Measurements from ENCODE around the gene RER1.

RER1 gene

DNA sequence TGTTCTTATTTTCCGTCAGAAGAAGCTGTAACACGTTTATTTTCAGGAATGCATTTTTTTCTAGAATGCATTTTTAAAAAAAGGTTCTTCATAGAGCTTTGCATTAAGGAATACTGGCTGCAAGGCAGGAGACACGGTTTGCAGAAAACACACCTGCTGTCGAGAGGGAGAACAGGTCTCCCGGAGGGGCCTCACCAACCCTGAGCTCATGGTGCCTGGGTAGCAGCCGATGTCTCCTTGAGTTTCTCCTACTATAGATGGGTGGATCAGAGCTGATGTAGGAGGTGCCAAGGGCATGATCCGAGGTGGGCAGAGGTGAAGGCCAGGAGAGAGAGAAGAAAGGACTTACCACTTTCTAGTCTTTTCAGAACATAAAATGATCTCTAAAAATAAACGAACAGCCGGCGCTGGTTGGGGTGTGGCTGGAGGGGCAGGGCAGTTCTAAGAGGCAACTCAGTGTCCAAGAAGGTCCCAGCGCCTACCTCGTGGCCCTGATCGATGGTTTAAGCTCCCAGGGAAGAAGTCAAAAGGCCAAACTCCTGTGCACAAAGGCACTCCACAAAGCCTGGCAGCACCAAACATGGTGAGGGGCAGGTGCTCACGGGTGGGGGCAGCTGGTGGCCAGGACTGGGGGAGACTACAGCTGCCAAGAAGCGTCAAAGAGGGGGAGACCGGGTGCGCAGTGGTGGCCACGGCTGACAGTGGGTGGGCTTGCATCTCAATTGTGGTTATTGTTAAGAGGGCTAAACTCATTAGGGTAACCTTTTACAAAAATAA lies 12.5 kb upstream of the RER1 start:
- Mint-ChIP-seq H3K27ac (no peak overlapping the region), H3K4me1 (no peaks in the 10 kb centered on the region), H3K9me3 (no peaks in the 10 kb centered on the region), H3K27me3 (no peaks in the 10 kb centered on the region), H3K4me3 (no peak overlapping the region), H3K36me3 (ENCODE audit: low read depth) (no peaks in the 10 kb centered on the region)
- no peak for DNase-seq
- no peak for ATAC-seq

DNA sequence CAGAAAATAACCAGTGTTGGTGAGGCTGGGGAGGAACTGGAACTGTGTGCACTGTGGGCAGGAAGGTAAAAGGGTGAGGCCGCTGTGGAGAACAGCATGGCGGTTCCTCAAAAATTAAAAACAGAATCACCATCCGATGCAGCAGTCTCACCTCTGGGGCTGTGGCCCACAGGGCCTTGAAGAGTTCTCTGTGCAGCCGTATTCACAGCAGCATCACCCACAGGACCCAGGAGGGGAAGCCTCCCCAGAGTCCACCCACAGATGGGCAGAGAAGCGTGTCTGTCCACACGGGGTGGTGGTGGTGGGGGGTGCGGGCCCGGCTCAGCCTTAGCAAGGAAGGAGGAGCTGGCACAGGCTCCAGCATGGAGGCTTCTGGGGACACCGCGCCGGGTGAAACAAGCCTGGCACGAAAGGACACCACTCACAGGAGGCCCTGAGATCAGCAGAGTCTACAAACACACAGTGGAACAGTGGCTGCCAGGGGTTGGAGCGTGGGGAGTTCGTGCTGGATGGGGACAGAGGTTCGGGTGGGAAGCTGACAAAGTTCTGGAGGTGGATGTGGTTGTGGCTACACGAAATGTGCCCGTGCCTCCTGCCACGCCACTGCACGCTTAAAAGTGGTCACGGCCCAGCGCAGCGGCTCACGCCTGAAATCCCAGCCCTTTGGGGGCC lies 11.8 kb upstream of the RER1 start:
- Mint-ChIP-seq H3K4me1 (no peaks in the 10 kb centered on the region), H3K36me3 (ENCODE audit: low read depth) (no peaks in the 10 kb centered on the region), H3K9me3 (no peaks in the 10 kb centered on the region), H3K27ac (no peak overlapping the region), H3K27me3 (no peaks in the 10 kb centered on the region), H3K4me3 (no peak overlapping the region)
- ATAC-seq (no peak), DNase-seq (no peak)

DNA sequence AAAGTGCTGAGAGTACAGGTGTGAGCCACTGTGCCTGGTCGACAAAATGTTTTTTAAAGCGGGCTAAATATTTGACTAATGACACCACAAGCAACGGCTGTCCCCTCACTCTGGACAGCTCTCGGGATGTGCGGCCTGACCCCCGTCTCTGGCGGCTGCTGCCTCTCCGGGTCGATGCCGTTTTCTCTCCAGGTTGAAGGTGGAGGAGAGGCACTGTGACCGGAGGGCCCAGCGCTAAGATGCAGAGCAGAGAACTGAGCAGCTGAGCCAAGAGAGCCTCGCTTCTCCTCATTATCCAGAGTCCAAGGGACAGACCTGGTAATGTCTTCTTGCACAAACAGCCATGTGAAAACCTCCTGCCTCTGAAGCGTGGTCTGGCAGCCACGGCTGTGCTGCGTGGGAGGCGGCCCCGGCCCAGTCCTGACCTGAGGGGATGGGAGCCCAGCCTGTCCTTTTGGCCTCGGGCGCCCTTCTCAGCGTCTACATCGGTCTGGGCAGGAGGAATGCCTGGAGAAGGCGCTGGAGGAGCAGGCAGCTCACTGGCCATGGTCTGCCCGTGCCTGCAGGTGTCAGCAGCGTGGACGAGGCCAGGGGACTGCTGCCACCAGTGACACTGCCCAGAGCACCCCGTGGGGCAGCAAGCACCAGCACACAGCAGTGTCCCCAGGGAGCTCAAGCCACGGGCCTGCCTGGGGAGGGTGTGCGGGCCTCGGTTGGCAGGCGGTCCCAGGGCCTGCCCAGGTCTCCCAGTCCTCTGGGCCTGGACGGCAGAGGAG lies 10.6 kb upstream of the RER1 start:
- Mint-ChIP-seq H3K27ac (no peak overlapping the region), H3K9me3 (no peaks in the 10 kb centered on the region), H3K4me3 (no peak overlapping the region), H3K36me3 (ENCODE audit: low read depth) (no peaks in the 10 kb centered on the region), H3K27me3 (no peaks in the 10 kb centered on the region), H3K4me1 (no peaks in the 10 kb centered on the region)
- DNase-seq, result no peak
- no peak for ATAC-seq

- H3K4me1 Mint-ChIP-seq, result no peaks in the 10 kb centered on the region
- DNase-seq, result peak; percentile 85
- H3K36me3 Mint-ChIP-seq (ENCODE audit: low read depth), result no peaks in the 10 kb centered on the region
- ATAC-seq, result peak; percentile 92
- H3K9me3 Mint-ChIP-seq, result no peaks in the 10 kb centered on the region
- no peak overlapping the region for H3K27ac Mint-ChIP-seq
- H3K4me3 Mint-ChIP-seq, result no peak overlapping the region
- H3K27me3 Mint-ChIP-seq, result no peaks in the 10 kb centered on the region
Measured at GRCh38 chr1:2381741-2382620, 9.7 kb upstream of the RER1 start.

- no peak for ATAC-seq
- Mint-ChIP-seq H3K27me3 (no peaks in the 10 kb centered on the region), H3K4me1 (no peaks in the 10 kb centered on the region), H3K4me3 (no peak overlapping the region), H3K27ac (no peak overlapping the region), H3K36me3 (ENCODE audit: low read depth) (no peaks in the 10 kb centered on the region), H3K9me3 (no peaks in the 10 kb centered on the region)
- DNase-seq, result peak; percentile 50
Measured at GRCh38 chr1:2382621-2383361, 8.8 kb upstream of the RER1 start.

DNA sequence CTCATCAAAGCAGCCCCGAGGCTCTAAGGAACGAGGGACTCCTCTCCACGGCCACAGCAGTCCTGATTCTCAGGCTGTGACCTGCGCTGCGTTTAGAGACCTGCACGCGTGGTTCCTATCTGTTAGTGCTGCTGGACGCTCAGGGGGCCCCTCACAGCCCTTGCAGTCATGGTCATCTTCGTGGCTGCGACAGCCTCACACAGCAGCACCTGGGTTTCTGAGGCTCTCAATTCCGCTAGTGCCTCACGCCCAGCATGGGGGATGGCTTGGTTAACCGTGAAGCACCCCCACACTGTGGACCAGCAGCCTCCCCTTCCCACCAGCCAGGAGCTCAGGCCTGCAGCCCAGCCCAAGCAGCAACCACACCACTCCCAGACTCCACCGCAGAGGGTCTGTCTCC lies 8.1 kb upstream of the RER1 start:
- Mint-ChIP-seq H3K27me3 (no peaks in the 10 kb centered on the region), H3K9me3 (no peaks in the 10 kb centered on the region), H3K4me3 (no peak overlapping the region), H3K4me1 (no peaks in the 10 kb centered on the region), H3K27ac (no peak overlapping the region), H3K36me3 (ENCODE audit: low read depth) (no peaks in the 10 kb centered on the region)
- DNase-seq, result no peak
- ATAC-seq, result no peak

GRCh38 chr1:2384130-2384860 lies 7.3 kb upstream of the RER1 start:
- Mint-ChIP-seq H3K36me3 (ENCODE audit: low read depth) (no peaks in the 10 kb centered on the region), H3K27me3 (no peaks in the 10 kb centered on the region), H3K27ac (no peak overlapping the region), H3K9me3 (no peaks in the 10 kb centered on the region), H3K4me3 (no peak overlapping the region), H3K4me1 (no peaks in the 10 kb centered on the region)
- no peak for ATAC-seq
- no peak for DNase-seq

- H3K27ac Mint-ChIP-seq, result no peak overlapping the region
- no peak overlapping the region for H3K4me3 Mint-ChIP-seq
- peaks cover 4% of the 10 kb centered on the region for H3K4me1 Mint-ChIP-seq
- H3K36me3 Mint-ChIP-seq (ENCODE audit: low read depth), result no peaks in the 10 kb centered on the region
- no peak for DNase-seq
- no peaks in the 10 kb centered on the region for H3K9me3 Mint-ChIP-seq
- ATAC-seq, result no peak
- no peaks in the 10 kb centered on the region for H3K27me3 Mint-ChIP-seq
Measured at GRCh38 chr1:2384941-2385481, 6.6 kb upstream of the RER1 start.

DNA sequence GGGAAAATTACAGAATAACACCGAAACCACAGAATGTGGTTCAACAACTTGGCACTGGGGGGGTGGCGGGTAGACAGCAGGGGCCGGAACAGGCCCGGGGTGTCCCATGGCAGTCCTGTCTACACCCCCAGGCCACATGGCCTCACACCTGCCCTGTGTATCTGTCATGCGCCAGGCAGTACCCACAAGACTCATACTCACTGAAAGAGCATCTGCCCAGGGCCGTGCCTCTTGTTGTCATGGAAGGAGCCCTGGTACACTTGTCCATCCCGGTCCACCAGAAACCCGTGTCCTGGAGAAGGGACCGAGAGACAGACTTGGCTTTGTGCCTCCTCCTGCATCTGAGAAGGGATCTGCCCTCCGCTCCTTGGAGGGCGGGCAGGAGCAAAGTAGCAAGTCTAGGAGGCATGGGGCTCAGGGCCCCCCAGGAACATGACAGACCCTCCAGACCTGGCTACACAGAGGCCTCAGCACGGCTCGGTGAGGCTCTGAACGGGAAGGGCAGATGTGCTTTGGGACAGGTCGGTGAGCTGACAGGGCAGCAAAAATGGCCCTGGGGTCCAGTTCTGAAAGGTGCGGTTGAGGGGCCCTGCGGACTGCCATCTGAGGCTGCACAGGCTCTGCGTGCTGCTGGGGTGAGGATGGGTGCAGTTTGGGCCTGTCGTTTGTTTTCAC lies 5.9 kb upstream of the RER1 start:
- ATAC-seq (no peak), DNase-seq (no peak)
- H3K36me3 Mint-ChIP-seq (ENCODE audit: low read depth), result no peaks in the 10 kb centered on the region
- no peak overlapping the region for H3K4me3 Mint-ChIP-seq
- no peaks in the 10 kb centered on the region for H3K9me3 Mint-ChIP-seq
- no peak overlapping the region for H3K27ac Mint-ChIP-seq
- peaks cover 9% of the 10 kb centered on the region for H3K4me1 Mint-ChIP-seq
- no peaks in the 10 kb centered on the region for H3K27me3 Mint-ChIP-seq

GRCh38 chr1:2386636-2387611 lies 4.7 kb upstream of the RER1 start:
- H3K27ac Mint-ChIP-seq, result no peak overlapping the region
- DNase-seq, result no peak
- peaks cover 9% of the 10 kb centered on the region for H3K4me1 Mint-ChIP-seq
- H3K4me3 Mint-ChIP-seq, result no peak overlapping the region
- ATAC-seq, result no peak
- no peaks in the 10 kb centered on the region for H3K27me3 Mint-ChIP-seq
- no peaks in the 10 kb centered on the region for H3K36me3 Mint-ChIP-seq (ENCODE audit: low read depth)
- no peaks in the 10 kb centered on the region for H3K9me3 Mint-ChIP-seq

DNA sequence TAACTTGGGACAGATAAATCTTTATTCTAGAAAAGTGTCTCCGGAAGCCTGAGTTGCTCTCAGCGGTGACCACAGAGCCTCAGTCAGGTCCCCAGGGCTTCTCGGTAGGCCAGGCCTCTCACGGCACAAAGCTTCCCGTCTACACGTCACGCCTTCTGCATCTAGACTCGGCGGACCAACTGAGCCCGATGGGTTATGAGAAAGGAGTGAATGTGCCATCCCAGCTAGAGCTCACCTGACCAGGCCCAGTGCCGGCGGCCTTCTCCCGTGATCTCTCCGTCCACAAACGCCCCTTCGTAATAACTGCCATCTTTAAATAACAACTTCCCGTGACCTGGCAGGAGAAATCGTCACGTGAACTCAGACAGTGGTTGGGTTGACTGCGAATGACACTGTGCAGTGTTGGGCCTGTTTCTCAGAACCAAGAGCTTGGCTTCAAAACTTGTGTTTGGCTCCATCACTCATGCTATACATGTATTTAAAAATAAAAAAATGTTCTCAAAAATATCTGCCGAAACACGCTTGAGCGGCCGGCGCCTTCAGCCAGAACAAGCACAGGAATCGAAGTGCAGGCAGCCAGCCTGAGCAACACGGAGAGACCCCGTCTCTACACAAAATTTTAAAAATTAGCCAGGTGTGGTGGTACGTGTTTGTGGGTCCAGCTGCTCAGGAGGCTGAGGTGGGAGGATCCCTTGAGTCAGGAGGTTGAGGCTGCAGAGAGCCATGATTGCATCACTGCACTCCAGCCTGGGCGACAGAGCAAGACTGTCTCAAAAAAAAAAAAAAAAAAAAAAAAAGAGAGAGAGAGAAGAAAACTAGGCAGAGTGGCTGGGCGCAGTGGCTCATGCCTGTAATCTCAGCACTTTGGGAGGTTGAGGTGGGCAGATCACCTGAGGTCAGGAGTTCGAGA lies 3.4 kb upstream of the RER1 start:
- no peak overlapping the region for H3K4me3 Mint-ChIP-seq
- DNase-seq, result no peak
- H3K27me3 Mint-ChIP-seq, result no peaks in the 10 kb centered on the region
- peaks cover 10% of the 10 kb centered on the region for H3K36me3 Mint-ChIP-seq (ENCODE audit: low read depth)
- no peak overlapping the region for H3K27ac Mint-ChIP-seq
- H3K4me1 Mint-ChIP-seq, result peaks cover 20% of the 10 kb centered on the region
- ATAC-seq, result no peak
- no peaks in the 10 kb centered on the region for H3K9me3 Mint-ChIP-seq
